HL-60/S4 (cell line): ENCODE measurements around the gene UBASH3B.
"Not testable (repeated sequence)": the region's sequence is repeated elsewhere in the genome, so short reads cannot be mapped to it uniquely, and the experiment has no call there.

Source experiments
- in situ Hi-C: fragments of 300-500 bp; cut with MboI; formaldehyde crosslinking; loops from 2 replicates; pipeline ENCODE4 v1.14.3; 2022; ENCODE audit warnings: low sequenced_read_pairs

The UBASH3B gene

GRCh38 chr11:122727101-122727929 is 71.8 kb downstream of the UBASH3B start:
- in situ Hi-C loops = no loop called here

- in situ Hi-C loops = no loop called here
Measured at GRCh38 chr11:122728561-122728960, 73.0 kb downstream of the UBASH3B start.

- in situ Hi-C loops = no loop called here
Measured at GRCh38 chr11:122729139-122729538, 73.6 kb downstream of the UBASH3B start.

GRCh38 chr11:122730694-122731093 is 75.2 kb downstream of the UBASH3B start:
- in situ Hi-C loops = not testable (repeated sequence)

GRCh38 chr11:122731500-122731913 is 76.0 kb downstream of the UBASH3B start:
- in situ Hi-C loops = no loop called here

GRCh38 chr11:122732342-122733315 is 77.1 kb downstream of the UBASH3B start:
- in situ Hi-C loops = no loop called here

GRCh38 chr11:122733318-122733717 is 77.8 kb downstream of the UBASH3B start:
- in situ Hi-C loops = no loop called here

GRCh38 chr11:122734848-122735496 is 79.5 kb downstream of the UBASH3B start:
- in situ Hi-C loops = no loop called here

GRCh38 chr11:122737951-122738693 is 82.6 kb downstream of the UBASH3B start:
- in situ Hi-C loops = no loop called here

GRCh38 chr11:122741613-122742300 is 86.2 kb downstream of the UBASH3B start:
- in situ Hi-C loops = no loop called here

- in situ Hi-C loops = no loop called here
Measured at GRCh38 chr11:122742301-122743018, 86.9 kb downstream of the UBASH3B start.

- in situ Hi-C loops = no loop called here
Measured at GRCh38 chr11:122743097-122743741, 87.7 kb downstream of the UBASH3B start.

GRCh38 chr11:122743949-122744348 is 88.4 kb downstream of the UBASH3B start:
- in situ Hi-C loops = no loop called here

GRCh38 chr11:122744357-122744756 is 88.8 kb downstream of the UBASH3B start:
- in situ Hi-C loops = no loop called here

- in situ Hi-C loops = no loop called here
Measured at GRCh38 chr11:122745111-122745510, 89.6 kb downstream of the UBASH3B start.

GRCh38 chr11:122746050-122746478 is 90.5 kb downstream of the UBASH3B start:
- in situ Hi-C loops = no loop called here

GRCh38 chr11:122746611-122747244 is 91.2 kb downstream of the UBASH3B start:
- in situ Hi-C loops = no loop called here

- in situ Hi-C loops = no loop called here
Measured at GRCh38 chr11:122747351-122747781, 91.8 kb downstream of the UBASH3B start.
